Measurements from ENCODE around the gene MRPS18A. TPM values are rescaled to one million over a fixed set of nuclear protein-coding genes. Genes with fewer than 3 reads are reported as not detected.

Gene MRPS18A
- total and polyA plus RNA-seq, 2 of the 13 experiments (the other 11 are each of a cell fraction or from before 2014, with no cell fraction given), result 87.8 to 89.1 TPM

DNA sequence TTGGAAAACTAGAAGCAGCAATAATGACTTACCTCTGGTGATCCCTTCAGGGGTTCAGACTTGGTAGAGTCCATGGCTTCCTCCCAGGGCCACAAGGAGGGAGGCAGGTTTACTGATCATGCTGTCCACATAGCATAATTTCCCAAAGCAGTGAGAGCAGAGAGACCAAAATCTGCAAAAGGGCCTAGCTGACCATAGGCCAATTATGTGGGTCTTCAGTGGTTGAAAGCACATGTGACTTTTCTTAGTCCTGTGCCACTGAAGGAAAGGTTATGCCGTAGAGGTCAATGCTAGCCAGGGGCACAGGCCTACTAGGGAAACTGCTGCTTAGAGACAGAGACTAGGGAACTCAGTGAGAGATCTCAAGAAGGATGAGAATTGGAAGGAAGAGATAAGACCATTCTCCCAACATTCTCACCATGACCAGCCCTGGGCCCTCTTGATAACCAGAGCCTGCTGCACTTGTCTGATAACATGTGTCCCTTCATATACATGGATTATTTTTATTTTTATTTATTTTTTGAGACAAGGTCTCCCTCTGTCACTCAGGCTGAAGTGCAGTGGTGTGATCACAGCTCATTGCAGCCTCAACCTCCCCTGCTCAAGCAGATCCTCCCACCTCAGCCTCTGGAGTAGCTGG, 56.5 kb downstream of the MRPS18A start:
- no TSS peak for BruUV-seq (replicated peaks)
- CTCF ChIA-PET (ENCODE audit: low intra/inter-chr PET ratio, low total read pairs), result no interaction called here
- intact Hi-C loops (cut with micrococcal nuclease; ENCODE audit: unreplicated experiment), result loop anchor here (2.0 kb wide), 1 partner anchor 40 kb away; no protein-coding TSS in a partner anchor
- Histone ChIP-seq H3K9me3 (ENCODE audit: low read length) (no peaks in the 10 kb centered on the region), H3K36me3 (replicated peaks in 1 of 2; ENCODE audit: control insufficient read depth in 1 of 2, insufficient read depth in 2 of 2, low read length in 2 of 2) (peaks cover 2 to 4% of the 10 kb centered on the region in 2 experiments), H3K4me1 (ENCODE audit: insufficient read depth, low read length) (peaks cover 42% of the 10 kb centered on the region), H4K20me1 (ENCODE audit: insufficient read depth, low read length) (no peaks in the 10 kb centered on the region), H3K9ac (ENCODE audit: insufficient read depth, low read depth, low read length) (no peak overlapping the region), H3K27me3 (ENCODE audit: control insufficient read depth in 1 of 2, insufficient read depth in 2 of 2, low read length in 2 of 2) (no peaks in the 10 kb centered on the region; a peak in 1 of 5 replicates), H3K27ac (ENCODE audit: extremely low read length, insufficient read depth, low read length) (no peak overlapping the region), H2AFZ (ENCODE audit: low read length) (no peak overlapping the region), H3K79me2 (ENCODE audit: insufficient read depth, low read length) (peaks cover 21% of the 10 kb centered on the region), H3K4me3 (replicated peaks in 1 of 3; ENCODE audit: insufficient read depth in 1 of 3, low read depth in 2 of 3, low read length in 3 of 3) (no peak overlapping the region), H3K4me2 (ENCODE audit: low read depth, low read length) (no peak overlapping the region)
- no peak for FAIRE-seq
- ATAC-seq, result no peak
- DNase-seq (ENCODE audit: low spot score), result no peak
- POLR2A ChIA-PET, result interaction anchor here (0.9 to 3.0 kb wide), 6 partner anchors 11 to 261 kb away, joined by 3 to 55 read pairs (median 12); partner anchors contain the start of genes LRRC73, MRPS18A, RSPH9 and ZNF318
- 76% methylated on average over 1 of the region's 1 CpG for WGBS (ENCODE audit: low lambda C conversion rate)
- in situ Hi-C loops (cut with HindIII; ENCODE audit: extremely low pct_ligation_motif_present, low pct_unique_long_range_greater_than_20kb), result no loop called here
- no peak for TF ChIP-seq ZMYM3 (CRISPR knock-in tag; IDR thresholded peaks at IDR 0.05)
- TF ChIP-seq ZNF557 (CRISPR knock-in tag; IDR thresholded peaks at IDR 0.05), result no peak
- TF ChIP-seq RBAK (CRISPR knock-in tag; IDR thresholded peaks at IDR 0.05), result no peak
- TF ChIP-seq ZNF878 (CRISPR knock-in tag; IDR thresholded peaks at IDR 0.05), result no peak
- TF ChIP-seq, protein P1, sequence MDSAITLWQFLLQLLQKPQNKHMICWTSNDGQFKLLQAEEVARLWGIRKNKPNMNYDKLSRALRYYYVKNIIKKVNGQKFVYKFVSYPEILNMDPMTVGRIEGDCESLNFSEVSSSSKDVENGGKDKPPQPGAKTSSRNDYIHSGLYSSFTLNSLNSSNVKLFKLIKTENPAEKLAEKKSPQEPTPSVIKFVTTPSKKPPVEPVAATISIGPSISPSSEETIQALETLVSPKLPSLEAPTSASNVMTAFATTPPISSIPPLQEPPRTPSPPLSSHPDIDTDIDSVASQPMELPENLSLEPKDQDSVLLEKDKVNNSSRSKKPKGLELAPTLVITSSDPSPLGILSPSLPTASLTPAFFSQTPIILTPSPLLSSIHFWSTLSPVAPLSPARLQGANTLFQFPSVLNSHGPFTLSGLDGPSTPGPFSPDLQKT (CRISPR knock-in tag; IDR thresholded peaks at IDR 0.05; ENCODE audit: borderline replicate concordance), result no peak
- no peak for TF ChIP-seq CEBPG (CRISPR knock-in tag; IDR thresholded peaks at IDR 0.05)
- TF ChIP-seq ETV6 (CRISPR knock-in tag; conservative IDR thresholded peaks at IDR 0.05), result no peak
- no peak for TF ChIP-seq MAF1 (CRISPR knock-in tag; IDR thresholded peaks at IDR 0.05; ENCODE audit: borderline replicate concordance)
- TF ChIP-seq ZBTB42 (CRISPR knock-in tag; IDR thresholded peaks at IDR 0.05), result no peak

Measured in HepG2 (cell line).